ENCODE results near the gene RUFY3. TPM values are rescaled to one million over a fixed set of nuclear protein-coding genes. Genes with fewer than 3 reads are reported as not detected.

The RUFY3 gene
- total RNA-seq, 1 donor from 2014 or later = 101 TPM

DNA sequence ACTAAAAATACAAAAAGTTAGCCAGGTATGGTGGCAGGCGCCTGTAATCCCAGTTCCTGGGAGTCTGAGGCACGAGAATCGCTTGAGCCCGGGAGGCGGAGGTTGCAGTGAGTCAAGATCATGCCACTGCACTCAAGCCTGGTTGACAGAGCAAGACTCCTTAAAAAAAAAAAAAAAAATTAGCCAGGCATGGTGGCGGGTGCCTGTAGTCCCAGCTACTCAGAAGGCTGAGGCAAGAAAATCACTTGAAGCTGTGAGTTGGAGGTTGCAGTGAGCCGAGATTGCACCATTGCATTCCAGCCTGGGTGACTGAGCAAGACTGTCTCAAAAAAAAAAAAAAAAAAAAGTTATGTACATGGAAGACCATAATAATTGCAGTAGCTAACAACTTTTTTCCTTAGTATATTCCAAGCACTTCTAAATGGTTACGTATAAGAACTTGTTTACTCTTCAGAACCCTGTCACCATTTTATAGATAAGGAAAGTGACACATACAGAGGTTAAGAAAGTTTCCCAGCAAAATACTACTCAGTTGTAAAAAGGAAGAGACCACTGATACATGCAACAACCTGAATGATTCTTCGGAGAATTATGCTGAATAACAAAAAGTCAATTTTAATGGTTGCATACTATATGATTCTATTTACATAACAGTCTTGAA is 24.5 kb downstream of the RUFY3 start:
- H3K36me3 Mint-ChIP-seq = peaks cover 6% of the 10 kb centered on the region
- H3K27ac Mint-ChIP-seq = no peak overlapping the region
- no peaks in the 10 kb centered on the region for H3K9me3 Mint-ChIP-seq
- no peak overlapping the region for H3K4me3 Mint-ChIP-seq
- TF ChIP-seq, protein P1, sequence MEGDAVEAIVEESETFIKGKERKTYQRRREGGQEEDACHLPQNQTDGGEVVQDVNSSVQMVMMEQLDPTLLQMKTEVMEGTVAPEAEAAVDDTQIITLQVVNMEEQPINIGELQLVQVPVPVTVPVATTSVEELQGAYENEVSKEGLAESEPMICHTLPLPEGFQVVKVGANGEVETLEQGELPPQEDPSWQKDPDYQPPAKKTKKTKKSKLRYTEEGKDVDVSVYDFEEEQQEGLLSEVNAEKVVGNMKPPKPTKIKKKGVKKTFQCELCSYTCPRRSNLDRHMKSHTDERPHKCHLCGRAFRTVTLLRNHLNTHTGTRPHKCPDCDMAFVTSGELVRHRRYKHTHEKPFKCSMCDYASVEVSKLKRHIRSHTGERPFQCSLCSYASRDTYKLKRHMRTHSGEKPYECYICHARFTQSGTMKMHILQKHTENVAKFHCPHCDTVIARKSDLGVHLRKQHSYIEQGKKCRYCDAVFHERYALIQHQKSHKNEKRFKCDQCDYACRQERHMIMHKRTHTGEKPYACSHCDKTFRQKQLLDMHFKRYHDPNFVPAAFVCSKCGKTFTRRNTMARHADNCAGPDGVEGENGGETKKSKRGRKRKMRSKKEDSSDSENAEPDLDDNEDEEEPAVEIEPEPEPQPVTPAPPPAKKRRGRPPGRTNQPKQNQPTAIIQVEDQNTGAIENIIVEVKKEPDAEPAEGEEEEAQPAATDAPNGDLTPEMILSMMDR (IDR thresholded peaks at IDR 0.05; ENCODE audit: unreplicated experiment) = no peak
- no peaks in the 10 kb centered on the region for H3K27me3 Mint-ChIP-seq (ENCODE audit: low read depth)
- H3K4me1 Mint-ChIP-seq = peaks cover 15% of the 10 kb centered on the region
- DNase-seq (ENCODE audit: low spot score in 2 of 2, unreplicated experiment in 2 of 2) = no peak

DNA sequence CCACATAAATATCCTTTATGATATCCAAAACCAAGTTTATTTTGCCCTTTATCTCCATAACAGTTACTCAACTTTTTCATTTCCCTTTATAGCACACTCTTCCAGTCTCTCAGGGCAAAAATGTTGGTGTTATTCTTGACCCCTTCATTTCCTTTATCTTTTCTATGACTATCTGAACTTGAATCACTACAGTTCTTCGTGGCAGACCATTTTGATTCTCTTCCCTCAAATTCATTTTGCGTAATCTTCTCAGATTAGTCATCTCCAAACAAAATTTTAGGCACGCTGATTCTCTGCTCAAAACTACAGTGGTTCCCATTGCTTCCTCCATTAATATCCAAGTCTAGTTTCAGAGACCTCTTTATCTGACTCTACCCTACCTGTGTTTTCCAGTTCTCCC is 26.1 kb downstream of the RUFY3 start:
- peaks cover 6% of the 10 kb centered on the region for H3K36me3 Mint-ChIP-seq
- no peak overlapping the region for H3K4me3 Mint-ChIP-seq
- peaks cover 5% of the 10 kb centered on the region for H3K9me3 Mint-ChIP-seq
- no peak overlapping the region for H3K27ac Mint-ChIP-seq
- peaks cover 3% of the 10 kb centered on the region for H3K4me1 Mint-ChIP-seq
- DNase-seq (ENCODE audit: low spot score in 2 of 2, unreplicated experiment in 2 of 2) = no peak
- no peaks in the 10 kb centered on the region for H3K27me3 Mint-ChIP-seq (ENCODE audit: low read depth)
- TF ChIP-seq, protein P1 (IDR thresholded peaks at IDR 0.05; ENCODE audit: unreplicated experiment) = no peak

DNA sequence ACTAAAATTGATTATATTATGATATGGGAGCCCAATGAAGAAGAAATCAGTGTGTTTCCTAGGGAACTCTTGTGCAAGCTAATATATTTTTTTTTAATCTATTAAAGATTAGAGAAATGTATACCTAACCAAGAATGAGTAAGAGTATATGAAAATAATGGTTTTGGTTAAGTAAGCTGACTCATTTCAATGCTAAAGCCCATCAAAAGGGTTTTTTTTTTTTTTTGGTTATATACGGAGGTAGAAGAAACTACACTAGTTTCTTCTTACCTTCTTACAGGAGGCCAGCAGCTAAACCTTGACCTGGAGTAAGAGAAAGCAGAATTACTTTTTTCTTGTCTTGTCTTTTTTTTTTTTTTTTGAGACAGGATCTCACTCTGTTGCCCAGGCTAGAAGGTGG is 27.5 kb downstream of the RUFY3 start:
- Mint-ChIP-seq H3K36me3 (peaks cover 6% of the 10 kb centered on the region), H3K4me3 (no peak overlapping the region), H3K27me3 (ENCODE audit: low read depth) (no peaks in the 10 kb centered on the region), H3K9me3 (peaks cover 5% of the 10 kb centered on the region), H3K4me1 (peaks cover 3% of the 10 kb centered on the region), H3K27ac (no peak overlapping the region)
- no peak for DNase-seq (ENCODE audit: low spot score in 2 of 2, unreplicated experiment in 2 of 2)
- TF ChIP-seq, protein P1 (IDR thresholded peaks at IDR 0.05; ENCODE audit: unreplicated experiment) = no peak

DNA sequence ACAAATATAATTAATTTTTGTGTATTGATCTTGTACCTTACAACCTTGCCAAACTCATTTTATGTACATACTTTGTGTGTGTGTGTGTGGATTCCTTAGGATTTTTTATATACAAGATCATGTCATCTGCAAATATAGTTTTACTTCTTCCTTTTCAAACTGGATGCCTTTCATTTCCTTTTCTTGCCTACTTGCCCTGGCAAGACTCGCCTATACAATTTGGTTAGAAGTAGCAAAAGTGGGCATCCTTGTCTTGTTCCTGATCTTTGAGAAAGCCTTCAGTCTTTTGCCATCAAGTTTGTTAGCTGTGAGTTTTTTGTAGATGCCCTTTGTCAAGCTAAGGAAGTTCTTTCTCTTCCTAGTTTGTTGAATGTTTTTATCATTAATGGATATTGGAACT is 30.5 kb downstream of the RUFY3 start:
- no peaks in the 10 kb centered on the region for H3K27me3 Mint-ChIP-seq (ENCODE audit: low read depth)
- peaks cover 3% of the 10 kb centered on the region for H3K4me1 Mint-ChIP-seq
- TF ChIP-seq, protein P1 (IDR thresholded peaks at IDR 0.05; ENCODE audit: unreplicated experiment) = no peak
- no peak overlapping the region for H3K4me3 Mint-ChIP-seq
- H3K36me3 Mint-ChIP-seq = peaks cover 8% of the 10 kb centered on the region
- peaks cover 12% of the 10 kb centered on the region for H3K9me3 Mint-ChIP-seq
- no peak overlapping the region for H3K27ac Mint-ChIP-seq
- DNase-seq (ENCODE audit: low spot score in 2 of 2, unreplicated experiment in 2 of 2) = no peak

DNA sequence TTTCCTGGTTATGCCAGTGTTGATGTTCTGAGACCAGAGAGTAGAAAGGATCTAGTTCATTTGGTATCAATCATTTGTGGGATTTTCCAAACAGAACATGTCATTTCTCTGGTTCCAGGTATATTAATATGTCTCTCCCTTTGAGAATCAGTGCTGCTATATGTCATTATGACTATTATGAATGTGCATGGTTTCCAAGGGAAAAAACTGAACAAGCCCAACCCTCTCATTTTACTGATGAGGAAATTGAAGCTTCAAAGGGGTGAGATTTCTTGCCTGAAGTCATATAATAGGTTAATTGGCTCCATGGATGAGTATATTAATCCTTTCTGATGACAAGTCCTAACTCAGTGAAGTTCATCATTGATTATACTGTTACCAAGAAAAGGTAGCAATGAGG is 31.9 kb downstream of the RUFY3 start:
- Mint-ChIP-seq H3K4me1 (peaks cover 3% of the 10 kb centered on the region), H3K27me3 (ENCODE audit: low read depth) (no peaks in the 10 kb centered on the region), H3K27ac (no peak overlapping the region), H3K4me3 (no peak overlapping the region), H3K36me3 (peaks cover 5% of the 10 kb centered on the region), H3K9me3 (peaks cover 12% of the 10 kb centered on the region)
- TF ChIP-seq, protein P1 (IDR thresholded peaks at IDR 0.05; ENCODE audit: unreplicated experiment) = no peak
- DNase-seq (ENCODE audit: low spot score in 2 of 2, unreplicated experiment in 2 of 2) = no peak

All from mesothelial cell of epicardium (in vitro differentiated cells).